H9 (cell line): Measurements from ENCODE around the gene PARD3. TPM values are rescaled to one million over a fixed set of nuclear protein-coding genes. Genes with fewer than 3 reads are reported as not detected.

Source experiments
- DNase-seq: peaks from one replicate; pipeline ENCODE4 v3.0.0-alpha.2; 2017
- H2AFZ ChIP-seq: one replicate; pipeline ENCODE4 v1.6.1; 2013; ENCODE audit warnings: mild to moderate bottlenecking, low read length, control low read depth, moderate library complexity
- H2AK5ac ChIP-seq: 2 replicates; pipeline ENCODE4 v1.6.1; 2013; ENCODE audit warnings: low read length, control low read depth, mixed read lengths; ENCODE audit not compliant: insufficient read length
- H2BK120ac ChIP-seq: one replicate; pipeline ENCODE4 v1.6.1; 2013; ENCODE audit warnings: low read depth, mild to moderate bottlenecking, low read length, control low read depth, inconsistent platforms; ENCODE audit not compliant: poor library complexity, severe bottlenecking
- H2BK12ac ChIP-seq: 2 replicates; pipeline ENCODE4 v1.6.1; 2013; ENCODE audit warnings: low read length, control low read depth, mixed read lengths, low read depth; ENCODE audit not compliant: insufficient read length
- H2BK15ac ChIP-seq: 2 replicates; pipeline ENCODE4 v1.6.1; 2013; ENCODE audit warnings: low read depth, low read length, control low read depth
- H2BK20ac ChIP-seq: one replicate; pipeline ENCODE4 v1.6.1; 2013; ENCODE audit warnings: low read depth, mild to moderate bottlenecking, low read length, control low read depth, inconsistent platforms; ENCODE audit not compliant: poor library complexity, severe bottlenecking
- H2BK5ac ChIP-seq: 2 replicates; pipeline ENCODE4 v1.6.1; 2013; ENCODE audit warnings: low read length, control low read depth, mixed read lengths; ENCODE audit not compliant: insufficient read length
- H3K14ac ChIP-seq: 2 replicates; pipeline ENCODE4 v1.6.1; 2013; ENCODE audit warnings: low read length, control low read depth; ENCODE audit not compliant: insufficient read depth
- H3K18ac ChIP-seq: 2 replicates; pipeline ENCODE4 v1.6.1; 2013; ENCODE audit warnings: low read depth, mild to moderate bottlenecking, mixed read lengths, low read length, control low read depth; ENCODE audit not compliant: insufficient read length
- H3K23ac ChIP-seq: 2 replicates; pipeline ENCODE4 v1.6.1; 2013; ENCODE audit warnings: low read length, control low read depth, mixed read lengths, low read depth; ENCODE audit not compliant: insufficient read length
- H3K23me2 ChIP-seq: 2 replicates; pipeline ENCODE4 v1.6.1; 2013; ENCODE audit warnings: low read depth, mild to moderate bottlenecking, mixed read lengths, low read length, control low read depth; ENCODE audit not compliant: insufficient read length, poor library complexity, severe bottlenecking
- H3K27ac ChIP-seq: 2 replicates; pipeline ENCODE4 v1.5.1; 2013; ENCODE audit warnings: low read length, control low read depth, mixed read lengths, low read depth; ENCODE audit not compliant: insufficient read length
- H3K27me3 ChIP-seq: 2 replicates; pipeline ENCODE4 v1.6.1; 2013; ENCODE audit warnings: low read length, control low read depth, inconsistent platforms; ENCODE audit not compliant: insufficient read depth
- H3K4ac ChIP-seq: 2 replicates; pipeline ENCODE4 v1.6.1; 2013; ENCODE audit warnings: low read depth, mild to moderate bottlenecking, control low read depth, inconsistent platforms, low read length, moderate library complexity
- H3K4me1 ChIP-seq: 2 replicates; pipeline ENCODE4 v1.6.1; 2013; ENCODE audit warnings: low read length, control low read depth, inconsistent platforms; ENCODE audit not compliant: insufficient read depth
- H3K4me2 ChIP-seq: 2 replicates; pipeline ENCODE4 v1.6.1; 2013; ENCODE audit warnings: low read length, control low read depth, mixed read lengths; ENCODE audit not compliant: insufficient read length, insufficient read depth
- H3K56ac ChIP-seq: 2 replicates; pipeline ENCODE4 v1.6.1; 2013; ENCODE audit warnings: low read depth, mild to moderate bottlenecking, mixed read lengths, low read length, control low read depth; ENCODE audit not compliant: insufficient read length
- H3K79me1 ChIP-seq: 2 replicates; pipeline ENCODE4 v1.6.1; 2013; ENCODE audit warnings: low read depth, mild to moderate bottlenecking, moderate library complexity, low read length, control low read depth, inconsistent platforms; ENCODE audit not compliant: insufficient read depth, poor library complexity, severe bottlenecking
- H3K79me2 ChIP-seq: 2 replicates; pipeline ENCODE4 v1.6.1; 2013; ENCODE audit warnings: low read length, control low read depth, inconsistent platforms; ENCODE audit not compliant: insufficient read depth
- H3K9ac ChIP-seq: 2 replicates; pipeline ENCODE4 v1.6.1; 2013; ENCODE audit warnings: low read length, control low read depth, mixed read lengths; ENCODE audit not compliant: insufficient read length; ENCODE audit errors: extremely low read depth
- H3K9me3 ChIP-seq: one replicate; pipeline ENCODE4 v1.6.1; 2013; ENCODE audit warnings: low read depth, low read length, inconsistent platforms; ENCODE audit not compliant: control insufficient read depth
- H3T11ph ChIP-seq: one replicate; pipeline ENCODE4 v1.6.1; 2013; ENCODE audit warnings: mild to moderate bottlenecking, low read length, control low read depth, inconsistent platforms
- H4K20me1 ChIP-seq: one replicate; pipeline ENCODE4 v1.6.1; 2013; ENCODE audit not compliant: control insufficient read depth, insufficient read length, insufficient read depth
- H4K5ac ChIP-seq: 2 replicates; pipeline ENCODE4 v1.6.1; 2013; ENCODE audit warnings: low read depth, mild to moderate bottlenecking, mixed read lengths, low read length, control low read depth; ENCODE audit not compliant: insufficient read length
- H4K8ac ChIP-seq: replicated peaks from 2 replicates; pipeline ENCODE4 v1.6.1; 2013; ENCODE audit warnings: low read length, control low read depth, mixed read lengths, low read depth; ENCODE audit not compliant: insufficient read length
- H4K91ac ChIP-seq: 2 replicates; pipeline ENCODE4 v1.6.1; 2013; ENCODE audit warnings: low read depth, mild to moderate bottlenecking, moderate library complexity, mixed read lengths, low read length, control low read depth; ENCODE audit not compliant: insufficient read length
- H3K27ac Mint-ChIP-seq, 3 experiments: 2 replicates in 2 of 3; 3 replicates in 1 of 3; pipeline ENCODE4 v1.8.0; 2020 to 2021; ENCODE audit warnings: mixed read lengths in 3 of 3, mild to moderate bottlenecking in 1 of 3, moderate library complexity in 1 of 3
- H3K27me3 Mint-ChIP-seq: 2 replicates; pipeline ENCODE4 v1.8.0; 2021; ENCODE audit warnings: low read depth, mild to moderate bottlenecking, moderate library complexity, mixed read lengths
- H3K36me3 Mint-ChIP-seq, 3 experiments: 2 replicates in 2 of 3; 3 replicates in 1 of 3; pipeline ENCODE4 v1.8.0; 2020 to 2021; ENCODE audit warnings: low read depth in 3 of 3, mixed read lengths in 3 of 3; ENCODE audit not compliant: insufficient read depth in 1 of 3
- H3K4me1 Mint-ChIP-seq, 2 experiments: 2 replicates each; pipeline ENCODE4 v1.8.0; 2020; ENCODE audit warnings: mixed read lengths in 2 of 2
- H3K4me3 Mint-ChIP-seq, 2 experiments: 2 replicates in 1 of 2; 3 replicates in 1 of 2; pipeline ENCODE4 v1.8.0; 2020 to 2021; ENCODE audit warnings: mild to moderate bottlenecking in 2 of 2, mixed read lengths in 2 of 2, moderate library complexity in 1 of 2
- H3K9me3 Mint-ChIP-seq, 2 experiments: 2 replicates in 1 of 2; 3 replicates in 1 of 2; pipeline ENCODE4 v1.8.0; 2020; ENCODE audit warnings: mild to moderate bottlenecking in 2 of 2, mixed read lengths in 2 of 2, moderate library complexity in 1 of 2
- CTCF ChIP-seq: fragments of 200-600 bp; sonication (generic); conservative IDR thresholded peaks from 3 replicates; pipeline ENCODE4 v1.8.0; 2021; ENCODE audit warnings: antibody characterized with exemption, mild to moderate bottlenecking
- WGBS: extraction: QIAGEN DNeasy Blood & Tissue Kit; methylation state at CpG from one replicate; pipeline ENCODE4 v1.1.7; 2013; ENCODE audit warnings: missing lambda C conversion rate, low lambda C conversion rate, mixed read lengths; ENCODE audit not compliant: insufficient read length; ENCODE audit errors: extremely low coverage; 5-methylcytosine and 5-hydroxymethylcytosine counted together
- total RNA-seq: library from RNA; stranded (reverse); gene quantifications from 2 replicates; pipeline ENCODE4 v1.2.1, GENCODE V29; 2021

The PARD3 gene
- total RNA-seq, 1 experiment from 2014 or later: 44.7 TPM

- no peak for DNase-seq
- Histone ChIP-seq H3K27me3 (no peaks in the 10 kb centered on the region), H3K79me1 (peaks cover 3% of the 10 kb centered on the region), H3K56ac (no peak overlapping the region), H2AK5ac (no peak overlapping the region), H3T11ph (no peak overlapping the region), H2BK20ac (no peak overlapping the region), H3K4me2 (no peak overlapping the region), H3K27ac (no peak overlapping the region), H2AFZ (no peak overlapping the region), H3K23ac (no peak overlapping the region), H3K79me2 (no peaks in the 10 kb centered on the region; the same call in 1 of the 2 replicates), H3K4me1 (no peaks in the 10 kb centered on the region; the same call in 1 of the 2 replicates), H2BK15ac (no peak overlapping the region), H2BK5ac (no peak overlapping the region), H3K4ac (no peak overlapping the region), H4K20me1 (no peaks in the 10 kb centered on the region), H4K91ac (no peak overlapping the region), H4K5ac (no peak overlapping the region), H3K14ac (peak overlapping the region; percentile 60; the same call in 1 of the 2 replicates), H3K23me2 (no peaks in the 10 kb centered on the region), H2BK120ac (no peak overlapping the region), H3K9me3 (no peaks in the 10 kb centered on the region), H3K18ac (no peak overlapping the region), H2BK12ac (no peak overlapping the region), H3K9ac (no peak overlapping the region), H4K8ac (no peak overlapping the region)
- no peaks in the 10 kb centered on the region; the same call in 1 of the 2 replicates for H3K27me3 Mint-ChIP-seq
- TF ChIP-seq CTCF: no peak
- H3K4me3 Mint-ChIP-seq: no peak overlapping the region
- H3K4me1 Mint-ChIP-seq: peaks cover 38 to 42% of the 10 kb centered on the region in 2 experiments
- no peaks in the 10 kb centered on the region for H3K9me3 Mint-ChIP-seq
- H3K36me3 Mint-ChIP-seq: no peaks in the 10 kb centered on the region
- peak overlapping the region; percentile 60 to 79 (median 68); a peak in 3 of 7 replicates for H3K27ac Mint-ChIP-seq
- WGBS: no CpG with 5 or more reads among the region's 18 CpGs
Observed at GRCh38 chr10:34641147-34641912, 173.8 kb downstream of the PARD3 start.
